Prostate gland (tissue), 2 donors: ENCODE data around the gene RAB15. TPM values are rescaled to one million over a fixed set of nuclear protein-coding genes. Genes with fewer than 3 reads are reported as not detected.

ENCODE experiments used
- DNase-seq: peaks from one replicate; pipeline ENCODE4 v3.0.0-alpha.2; 2019; ENCODE audit warnings: low spot score
- H3K27ac ChIP-seq, 2 donors: fragments of 200-600 bp; sonication (generic); 2 replicates each; pipeline ENCODE4 v1.5.1; 2017 to 2019
- H3K27me3 ChIP-seq: fragments of 200-600 bp; sonication (generic); replicated peaks from 2 replicates; pipeline ENCODE4 v1.5.1; 2019; ENCODE audit not compliant: insufficient read depth
- H3K36me3 ChIP-seq, 2 donors: fragments of 200-600 bp; sonication (generic); 1 replicate in 1 of 2; 2 replicates in 1 of 2; pipeline versions ENCODE4 v1.5.1 to v1.8.1; 2017 to 2019
- H3K4me1 ChIP-seq: fragments of 200-600 bp; sonication (generic); replicated peaks from 2 replicates; pipeline ENCODE4 v1.5.1; 2019
- H3K4me3 ChIP-seq, 2 donors: fragments of 200-600 bp; sonication (generic); 2 replicates each; pipeline ENCODE4 v1.5.1; 2017 to 2019
- H3K9me3 ChIP-seq: fragments of 200-600 bp; sonication (generic); 2 replicates; pipeline ENCODE4 v1.5.1; 2017
- CTCF ChIP-seq, 4 experiments: fragments of 200-600 bp in 2 of 4; fragments of 450-650 bp in 2 of 4; sonication (generic) in 2 of 4; IDR thresholded peaks; 1 replicate in 3 of 4; 2 replicates in 1 of 4; pipeline ENCODE4 v1.5.1; 2016 to 2019; ENCODE audit warnings: antibody characterized with exemption in 4 of 4, mild to moderate bottlenecking in 2 of 4, moderate library complexity in 2 of 4
- POLR2A ChIP-seq: fragments of 450-650 bp; IDR thresholded peaks from one replicate; pipeline ENCODE4 v1.6.1; 2016; ENCODE audit warnings: antibody characterized with exemption, mild to moderate bottlenecking
- POLR2AphosphoS5 ChIP-seq: sonication (generic); formaldehyde crosslinking; IDR thresholded peaks from one replicate; pipeline ENCODE4 v1.6.1; 2017; ENCODE audit warnings: antibody characterized with exemption
- WGBS: methylation state at CpG from one replicate; pipeline ENCODE4 v1.1.5; 2018; 5-methylcytosine and 5-hydroxymethylcytosine counted together
- intact Hi-C: fragments of 100-400 bp; cut with DNase I; formaldehyde crosslinking; loops from one replicate; pipeline ENCODE4 v1.14.2; 2022
- total RNA-seq, 2 donors: library from RNA; depleted of rRNA; stranded (reverse); fragments of >200 nt; gene quantifications; one replicate each; pipeline ENCODE4 v1.1.0, GENCODE V29; 2016

RAB15 gene
- total RNA-seq, 2 donors from 2014 or later, result 10.1 to 17.5 TPM

GRCh38 chr14:64997108-64997794 lies 25.1 kb upstream of the RAB15 start:
- DNase-seq, result peak; percentile 73
- 60% methylated on average over 7 of the region's 7 CpGs for WGBS
- TF ChIP-seq POLR2AphosphoS5 (peak; percentile 70), POLR2A (no peak)
- H3K27ac ChIP-seq, result peak overlapping the region; percentile 9 to 33
- H3K27me3 ChIP-seq, result no peaks in the 10 kb centered on the region
- H3K4me3 ChIP-seq, result no peak overlapping the region
- H3K36me3 ChIP-seq, result no peaks in the 10 kb centered on the region
- intact Hi-C loops, result no loop called here
- H3K9me3 ChIP-seq, result no peaks in the 10 kb centered on the region
- peaks cover 2% of the 10 kb centered on the region for H3K4me1 ChIP-seq

- no peak for DNase-seq
- intact Hi-C loops, result no loop called here
- Histone ChIP-seq H3K9me3 (no peaks in the 10 kb centered on the region), H3K27me3 (no peaks in the 10 kb centered on the region), H3K4me1 (peaks cover 2% of the 10 kb centered on the region), H3K27ac (no peak overlapping the region), H3K4me3 (no peak overlapping the region), H3K36me3 (no peaks in the 10 kb centered on the region)
- 96% methylated on average over 3 of the region's 3 CpGs for WGBS
- no peak for TF ChIP-seq POLR2A
- TF ChIP-seq POLR2AphosphoS5, result no peak
- TF ChIP-seq CTCF (IDR thresholded peaks at IDR 0.05), result no peak
These were observed 23.2 kb upstream of the RAB15 start for GRCh38 chr14:64995291-64995690.

GRCh38 chr14:64994540-64994939 lies 22.4 kb upstream of the RAB15 start:
- H3K27ac ChIP-seq, result no peak overlapping the region
- 94% methylated on average over 2 of the region's 2 CpGs for WGBS
- intact Hi-C loops, result no loop called here
- no peaks in the 10 kb centered on the region for H3K9me3 ChIP-seq
- H3K36me3 ChIP-seq, result no peaks in the 10 kb centered on the region
- peaks cover 2% of the 10 kb centered on the region for H3K4me1 ChIP-seq
- TF ChIP-seq POLR2AphosphoS5 (no peak), POLR2A (no peak), CTCF (IDR thresholded peaks at IDR 0.05) (no peak)
- H3K4me3 ChIP-seq, result no peak overlapping the region
- no peaks in the 10 kb centered on the region for H3K27me3 ChIP-seq
- no peak for DNase-seq

GRCh38 chr14:64993266-64993930 lies 21.3 kb upstream of the RAB15 start:
- intact Hi-C loops, result no loop called here
- WGBS, result 95% methylated on average over 3 of the region's 3 CpGs
- Histone ChIP-seq H3K27ac (no peak overlapping the region), H3K4me1 (peaks cover 2% of the 10 kb centered on the region), H3K36me3 (no peaks in the 10 kb centered on the region), H3K9me3 (no peaks in the 10 kb centered on the region), H3K4me3 (no peak overlapping the region), H3K27me3 (no peaks in the 10 kb centered on the region)
- TF ChIP-seq CTCF (IDR thresholded peaks at IDR 0.05), result no peak
- TF ChIP-seq POLR2AphosphoS5, result no peak
- TF ChIP-seq POLR2A, result no peak
- DNase-seq, result no peak

GRCh38 chr14:64992328-64992885 lies 20.3 kb upstream of the RAB15 start:
- intact Hi-C loops, result no loop called here
- no peak for TF ChIP-seq CTCF (IDR thresholded peaks at IDR 0.05)
- TF ChIP-seq POLR2AphosphoS5, result no peak
- no peak for TF ChIP-seq POLR2A
- no peak for DNase-seq
- Histone ChIP-seq H3K9me3 (no peaks in the 10 kb centered on the region), H3K36me3 (no peaks in the 10 kb centered on the region), H3K27ac (no peak overlapping the region), H3K4me1 (no peaks in the 10 kb centered on the region), H3K4me3 (no peak overlapping the region), H3K27me3 (no peaks in the 10 kb centered on the region)
- 84% methylated on average over 5 of the region's 5 CpGs for WGBS
